GM13977 (cell line): ENCODE measurements around the gene PRMT7.

Experiments used
- DNase-seq: peaks from one replicate; pipeline ENCODE4 v3.0.0; 2012; ENCODE audit warnings: low spot score
- CTCF ChIP-seq: IDR thresholded peaks from 2 replicates; pipeline ENCODE4 v1.5.1; 2012; ENCODE audit warnings: mild to moderate bottlenecking, control low read depth; ENCODE audit not compliant: insufficient read depth; ENCODE audit errors: extremely low read depth, missing control alignments
- in situ Hi-C: fragments of 300-500 bp; cut with MboI; formaldehyde crosslinking; loops from one replicate; pipeline ENCODE4 v1.12.0; 2022; ENCODE audit warnings: low sequenced_read_pairs, low pct_unique_long_range_greater_than_20kb, mixed read lengths, inconsistent platforms; ENCODE audit not compliant: unreplicated experiment

Gene PRMT7

GRCh38 chr16:68356249-68356918 is 45.6 kb downstream of the PRMT7 start:
- no peak for TF ChIP-seq CTCF
- DNase-seq: peak; percentile 92
- in situ Hi-C loops: no loop called here

GRCh38 chr16:68356919-68357286 is 46.1 kb downstream of the PRMT7 start:
- DNase-seq: no peak
- no peak for TF ChIP-seq CTCF
- in situ Hi-C loops: no loop called here

GRCh38 chr16:68357521-68357922 is 46.7 kb downstream of the PRMT7 start:
- in situ Hi-C loops: no loop called here
- no peak for TF ChIP-seq CTCF
- no peak for DNase-seq

GRCh38 chr16:68357923-68358322 is 47.1 kb downstream of the PRMT7 start:
- in situ Hi-C loops: no loop called here
- DNase-seq: no peak
- TF ChIP-seq CTCF: no peak

GRCh38 chr16:68358951-68359350 is 48.1 kb downstream of the PRMT7 start:
- no peak for TF ChIP-seq CTCF
- in situ Hi-C loops: no loop called here
- DNase-seq: no peak

GRCh38 chr16:68359398-68360191 is 48.8 kb downstream of the PRMT7 start:
- in situ Hi-C loops: no loop called here
- TF ChIP-seq CTCF: no peak
- no peak for DNase-seq
